ENCODE results near the gene H2AZ1. TPM values are rescaled to one million over a fixed set of nuclear protein-coding genes. Genes with fewer than 3 reads are reported as not detected.

The H2AZ1 gene
- total RNA-seq, 2 donors from 2014 or later, result 580 to 651 TPM

GRCh38 chr4:99968330-99968729 is 18.3 kb upstream of the H2AZ1 start:
- Histone ChIP-seq H3K36me3 (ENCODE audit: control insufficient read depth, insufficient read depth, low read length) (no peaks in the 10 kb centered on the region), H3K4me3 (ENCODE audit: low read length) (no peak overlapping the region), H3K27me3 (ENCODE audit: control insufficient read depth, insufficient read depth, low read length, poor library complexity, severe bottlenecking) (no peaks in the 10 kb centered on the region), H3K9ac (ENCODE audit: extremely low read depth, low read length, poor library complexity, severe bottlenecking) (no peak overlapping the region), H3K4me1 (ENCODE audit: control insufficient read depth, insufficient read depth, low read length) (no peaks in the 10 kb centered on the region), H3K9me3 (ENCODE audit: control insufficient read depth, low read length) (no peaks in the 10 kb centered on the region), H3K27ac (ENCODE audit: low read depth, low read length) (no peak overlapping the region)
- WGBS, 2 experiments (ENCODE audit: insufficient coverage in 1 of 2, insufficient read length in 1 of 2), result 63% methylated on average over 1 of the region's 1 CpG; no CpG with 5 or more reads in 1 of the 2 experiments
- H3K4me3 Mint-ChIP-seq, result no peak overlapping the region
- H3K27me3 Mint-ChIP-seq (ENCODE audit: insufficient read depth), result no peaks in the 10 kb centered on the region
- no peaks in the 10 kb centered on the region for H3K4me1 Mint-ChIP-seq
- H3K36me3 Mint-ChIP-seq (ENCODE audit: low read depth), result no peaks in the 10 kb centered on the region
- TF ChIP-seq CTCF (conservative IDR thresholded peaks at IDR 0.05), result no peak
- no peak for DNase-seq
- H3K9me3 Mint-ChIP-seq, result no peaks in the 10 kb centered on the region
- H3K27ac Mint-ChIP-seq, result peak overlapping the region; percentile 68

GRCh38 chr4:99966692-99967091 is 16.6 kb upstream of the H2AZ1 start:
- no peak for DNase-seq
- no peaks in the 10 kb centered on the region for H3K9me3 ChIP-seq (ENCODE audit: control insufficient read depth, low read length)
- no peaks in the 10 kb centered on the region for H3K27me3 ChIP-seq (ENCODE audit: control insufficient read depth, insufficient read depth, low read length, poor library complexity, severe bottlenecking)
- Mint-ChIP-seq H3K4me1 (no peaks in the 10 kb centered on the region), H3K9me3 (no peaks in the 10 kb centered on the region), H3K27ac (no peak overlapping the region), H3K36me3 (ENCODE audit: low read depth) (no peaks in the 10 kb centered on the region), H3K27me3 (ENCODE audit: insufficient read depth) (no peaks in the 10 kb centered on the region), H3K4me3 (no peak overlapping the region)
- H3K27ac ChIP-seq (ENCODE audit: low read depth, low read length), result no peak overlapping the region
- WGBS, 2 experiments (ENCODE audit: insufficient coverage in 1 of 2, insufficient read length in 1 of 2), result 96% methylated on average over 3 of the region's 3 CpGs; no CpG with 5 or more reads in 1 of the 2 experiments
- H3K36me3 ChIP-seq (ENCODE audit: control insufficient read depth, insufficient read depth, low read length), result no peaks in the 10 kb centered on the region
- no peak overlapping the region for H3K9ac ChIP-seq (ENCODE audit: extremely low read depth, low read length, poor library complexity, severe bottlenecking)
- no peak for TF ChIP-seq CTCF (conservative IDR thresholded peaks at IDR 0.05)
- no peaks in the 10 kb centered on the region for H3K4me1 ChIP-seq (ENCODE audit: control insufficient read depth, insufficient read depth, low read length)
- H3K4me3 ChIP-seq (ENCODE audit: low read length), result no peak overlapping the region

GRCh38 chr4:99965674-99966350 is 15.7 kb upstream of the H2AZ1 start:
- TF ChIP-seq CTCF (conservative IDR thresholded peaks at IDR 0.05), result no peak
- Mint-ChIP-seq H3K4me1 (no peaks in the 10 kb centered on the region), H3K36me3 (ENCODE audit: low read depth) (no peaks in the 10 kb centered on the region), H3K9me3 (no peaks in the 10 kb centered on the region), H3K27ac (no peak overlapping the region), H3K27me3 (ENCODE audit: insufficient read depth) (no peaks in the 10 kb centered on the region), H3K4me3 (no peak overlapping the region)
- no peak overlapping the region for H3K4me3 ChIP-seq (ENCODE audit: low read length)
- no peaks in the 10 kb centered on the region for H3K36me3 ChIP-seq (ENCODE audit: control insufficient read depth, insufficient read depth, low read length)
- no peak overlapping the region for H3K27ac ChIP-seq (ENCODE audit: low read depth, low read length)
- H3K27me3 ChIP-seq (ENCODE audit: control insufficient read depth, insufficient read depth, low read length, poor library complexity, severe bottlenecking), result no peaks in the 10 kb centered on the region
- H3K4me1 ChIP-seq (ENCODE audit: control insufficient read depth, insufficient read depth, low read length), result no peaks in the 10 kb centered on the region
- WGBS, 2 experiments (ENCODE audit: insufficient coverage in 1 of 2, insufficient read length in 1 of 2), result 88 to 94% methylated on average over 2 to 5 of the region's 5 CpGs
- H3K9me3 ChIP-seq (ENCODE audit: control insufficient read depth, low read length), result no peaks in the 10 kb centered on the region
- H3K9ac ChIP-seq (ENCODE audit: extremely low read depth, low read length, poor library complexity, severe bottlenecking), result no peak overlapping the region
- no peak for DNase-seq

All from endodermal cell (in vitro differentiated cells).